MM.1S (cell line): ENCODE data around the gene SLC25A29.
"Not testable (repeated sequence)": the region's sequence is repeated elsewhere in the genome, so short reads cannot be mapped to it uniquely, and the experiment has no call there.

ENCODE experiments used
- DNase-seq: peaks from one replicate; pipeline ENCODE4 v3.0.0-alpha.2; 2015
- H2AFZ ChIP-seq: fragments of 300-600 bp; sonication (generic); 2 replicates; pipeline ENCODE4 v1.6.0; 2016; ENCODE audit warnings: antibody characterized with exemption, low read length
- H3F3A ChIP-seq: fragments of 300-600 bp; sonication (generic); 2 replicates; pipeline ENCODE4 v1.6.1; 2016; ENCODE audit warnings: mild to moderate bottlenecking, antibody characterized with exemption, low read length, moderate library complexity, mixed read lengths; ENCODE audit not compliant: insufficient read depth
- H3K27ac ChIP-seq: fragments of 300-600 bp; sonication (generic); 2 replicates; pipeline ENCODE4 v1.5.1; 2016; ENCODE audit warnings: mild to moderate bottlenecking, low read length
- H3K27me3 ChIP-seq: fragments of 300-600 bp; sonication (generic); replicated peaks from 2 replicates; pipeline ENCODE4 v1.6.0; 2016; ENCODE audit warnings: low read length; ENCODE audit not compliant: insufficient read depth
- H3K36me3 ChIP-seq: fragments of 300-600 bp; sonication (generic); replicated peaks from 2 replicates; pipeline ENCODE4 v1.6.1; 2016; ENCODE audit warnings: mild to moderate bottlenecking, low read length, mixed read lengths; ENCODE audit not compliant: insufficient read depth
- H3K4me1 ChIP-seq: fragments of 300-600 bp; sonication (generic); 2 replicates; pipeline ENCODE4 v1.6.1; 2016; ENCODE audit warnings: low read length, mixed read lengths
- H3K4me2 ChIP-seq: fragments of 300-600 bp; sonication (generic); 2 replicates; pipeline ENCODE4 v1.6.0; 2016; ENCODE audit warnings: low read depth, low read length
- H3K4me3 ChIP-seq: fragments of 300-600 bp; sonication (generic); 2 replicates; pipeline ENCODE4 v1.5.1; 2016; ENCODE audit warnings: low read length, mixed read lengths
- H3K79me2 ChIP-seq: fragments of 300-600 bp; sonication (generic); 2 replicates; pipeline ENCODE4 v1.6.1; 2016; ENCODE audit warnings: mixed run types, low read length, mixed read lengths
- H3K9ac ChIP-seq: fragments of 300-600 bp; sonication (generic); 2 replicates; pipeline ENCODE4 v1.6.1; 2016; ENCODE audit warnings: low read length, mixed read lengths
- H3K9me2 ChIP-seq: fragments of 300-600 bp; sonication (generic); replicated peaks from 2 replicates; pipeline ENCODE4 v1.6.1; 2016; ENCODE audit warnings: mild to moderate bottlenecking, low read length, mixed read lengths; ENCODE audit not compliant: insufficient read depth
- H3K9me3 ChIP-seq: fragments of 300-600 bp; sonication (generic); replicated peaks from 2 replicates; pipeline ENCODE4 v1.6.1; 2016; ENCODE audit warnings: mild to moderate bottlenecking, low read length, mixed read lengths; ENCODE audit not compliant: insufficient read depth
- H4K20me1 ChIP-seq: fragments of 300-600 bp; sonication (generic); 2 replicates; pipeline ENCODE4 v1.6.1; 2016; ENCODE audit warnings: mild to moderate bottlenecking, low read length, moderate library complexity, mixed read lengths; ENCODE audit not compliant: insufficient read depth
- CTCF ChIP-seq: fragments of 300-600 bp; sonication (generic); IDR thresholded peaks from 2 replicates; pipeline ENCODE4 v1.5.1; 2016; ENCODE audit warnings: antibody characterized with exemption, low read length, mixed read lengths
- EZH2 ChIP-seq: fragments of 300-600 bp; sonication (generic); optimal IDR thresholded peaks from 2 replicates; pipeline ENCODE3; 2017; ENCODE audit warnings: low read depth, mild to moderate bottlenecking, antibody characterized with exemption, low read length, mixed read lengths
- EZH2phosphoT487 ChIP-seq: fragments of 300-600 bp; sonication (generic); IDR thresholded peaks from 2 replicates; pipeline ENCODE4 v1.6.1; 2018; ENCODE audit warnings: antibody characterized with exemption, low read length

The SLC25A29 gene

GRCh38 chr14:100313464-100314230 is 7.4 kb upstream of the SLC25A29 start:
- H3K4me1 ChIP-seq, result no peaks in the 10 kb centered on the region
- no peak for TF ChIP-seq EZH2
- TF ChIP-seq EZH2phosphoT487, result no peak
- TF ChIP-seq CTCF, result no peak

DNA sequence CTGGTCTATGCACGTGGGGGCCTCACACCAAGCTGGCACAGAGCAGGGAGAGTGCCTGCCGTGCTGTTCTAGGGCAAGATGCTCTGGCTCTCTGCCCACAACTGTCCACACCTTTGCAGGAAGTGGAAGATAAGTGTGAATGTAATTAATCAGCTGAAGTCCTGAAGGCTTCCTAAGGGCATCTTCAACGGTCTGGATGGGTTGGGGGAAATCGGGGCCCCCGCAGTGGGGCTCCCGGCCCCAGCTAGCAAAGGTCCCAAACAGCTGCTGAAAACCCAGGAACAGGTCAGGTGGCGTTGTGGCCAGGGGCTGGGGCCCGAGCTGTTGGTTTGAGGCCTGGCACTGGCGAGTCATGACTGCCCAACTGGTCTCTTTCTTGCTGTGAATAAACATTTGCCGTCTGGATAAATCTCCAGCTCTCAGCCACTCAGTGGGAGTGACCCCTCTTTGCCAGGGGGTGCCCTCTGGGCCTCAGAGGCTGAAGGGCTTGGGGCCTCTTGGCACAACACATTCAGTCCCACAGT is 6.7 kb upstream of the SLC25A29 start:
- Histone ChIP-seq H4K20me1 (no peaks in the 10 kb centered on the region), H3K4me2 (no peak overlapping the region), H3K79me2 (no peaks in the 10 kb centered on the region), H3K36me3 (no peaks in the 10 kb centered on the region), H3K27ac (no peak overlapping the region), H3K4me1 (no peaks in the 10 kb centered on the region), H3F3A (no peaks in the 10 kb centered on the region), H3K9me2 (no peaks in the 10 kb centered on the region), H3K9me3 (no peaks in the 10 kb centered on the region), H3K4me3 (no peak overlapping the region), H3K27me3 (no peaks in the 10 kb centered on the region), H2AFZ (no peak overlapping the region), H3K9ac (no peak overlapping the region)
- no peak for DNase-seq
- no peak for TF ChIP-seq EZH2phosphoT487
- no peak for TF ChIP-seq EZH2

More at GRCh38 chr14:100313464-100314230, 7.4 kb upstream of the SLC25A29 start:
- no peak overlapping the region for H3K9ac ChIP-seq
- no peak overlapping the region for H3K4me2 ChIP-seq
- H3K27me3 ChIP-seq, result no peaks in the 10 kb centered on the region
- no peaks in the 10 kb centered on the region for H3K9me2 ChIP-seq
- H3K4me3 ChIP-seq, result no peak overlapping the region
- no peaks in the 10 kb centered on the region for H3K9me3 ChIP-seq
- no peak overlapping the region for H3K27ac ChIP-seq
- no peak for DNase-seq
- H3K79me2 ChIP-seq, result no peaks in the 10 kb centered on the region
- no peaks in the 10 kb centered on the region for H4K20me1 ChIP-seq
- no peak overlapping the region for H2AFZ ChIP-seq
- no peaks in the 10 kb centered on the region for H3F3A ChIP-seq
- no peaks in the 10 kb centered on the region for H3K36me3 ChIP-seq

DNA sequence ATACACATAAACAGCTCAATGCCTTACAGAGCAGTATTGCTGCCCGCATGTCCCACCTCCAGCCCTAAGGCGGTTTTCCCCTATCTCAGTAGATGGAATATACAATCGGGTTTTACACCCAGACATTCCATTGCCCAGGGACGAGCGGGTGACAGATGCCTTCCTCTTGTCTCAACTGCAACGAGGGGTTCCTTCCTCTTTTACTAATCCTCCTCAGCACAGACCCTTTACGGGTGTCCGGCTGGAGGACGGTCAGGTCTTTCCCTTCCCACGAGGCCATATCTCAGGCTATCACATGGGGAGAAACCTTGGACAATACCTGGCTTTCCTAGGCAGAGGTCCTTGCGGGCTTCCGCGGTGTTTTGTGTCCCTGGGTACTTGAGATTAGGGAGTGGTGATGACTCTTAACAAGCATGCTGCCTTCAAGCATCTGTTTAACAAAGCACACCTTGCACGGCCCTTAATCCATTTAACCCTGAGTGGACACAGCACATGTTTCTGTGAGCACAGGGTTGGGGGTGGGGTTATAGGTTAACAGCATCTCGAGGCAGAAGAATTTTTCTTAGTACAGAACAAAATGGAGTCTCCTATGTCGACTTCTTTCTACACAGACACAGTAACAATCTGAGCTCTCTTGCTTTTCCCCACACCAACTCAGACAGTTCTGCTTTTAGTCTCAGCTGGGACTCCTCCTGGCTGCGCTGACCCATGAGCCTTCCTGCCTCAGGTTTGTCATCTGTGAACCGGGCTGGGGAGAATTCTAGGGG is 6.0 kb upstream of the SLC25A29 start:
- H3K27ac ChIP-seq, H3K9ac ChIP-seq, H3K9me3 ChIP-seq, DNase-seq, H3K79me2 ChIP-seq, H3K4me3 ChIP-seq, H3K27me3 ChIP-seq, H3F3A ChIP-seq, H2AFZ ChIP-seq, H3K9me2 ChIP-seq, H4K20me1 ChIP-seq, H3K4me1 ChIP-seq, H3K4me2 ChIP-seq, H3K36me3 ChIP-seq: not testable (repeated sequence)

DNA sequence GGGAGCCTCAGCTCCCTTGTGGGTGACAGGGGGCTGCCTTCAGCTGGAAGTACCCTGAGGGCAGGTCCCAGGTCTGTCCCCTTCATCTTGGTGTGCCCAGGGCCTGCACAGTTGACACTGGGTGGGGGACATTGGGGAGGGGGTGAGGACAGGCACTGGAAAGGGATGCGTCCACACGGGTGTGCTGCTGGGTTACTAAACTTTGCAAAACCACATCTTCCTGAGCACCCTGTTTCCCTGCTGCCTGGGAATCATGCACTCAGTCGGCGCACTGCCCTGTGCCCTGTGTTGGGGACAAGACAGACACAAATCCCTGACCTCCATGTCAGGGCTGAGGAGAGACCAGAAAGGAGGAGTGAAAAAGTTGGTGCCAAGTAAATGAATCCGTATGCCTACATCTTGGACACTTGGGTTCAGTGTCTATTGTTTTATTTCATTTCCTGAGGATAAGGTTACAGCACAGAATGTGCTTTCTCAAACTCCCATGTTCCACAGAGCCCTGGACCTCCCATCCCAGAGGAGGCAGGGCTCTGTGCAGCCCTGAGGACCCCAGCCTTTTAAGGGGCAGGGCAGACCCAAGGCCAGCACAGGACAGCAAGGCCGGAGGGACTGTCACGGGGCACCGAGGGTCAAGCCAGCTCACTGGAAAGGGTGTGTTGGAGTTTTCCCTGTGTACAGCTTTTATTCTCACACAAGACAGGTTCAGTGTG is 2.9 kb upstream of the SLC25A29 start:
- Histone ChIP-seq H3K4me2 (no peak overlapping the region), H3K9me2 (no peaks in the 10 kb centered on the region), H3K36me3 (no peaks in the 10 kb centered on the region), H3K79me2 (no peaks in the 10 kb centered on the region), H3K9ac (no peak overlapping the region), H3K4me3 (no peak overlapping the region), H3K4me1 (no peaks in the 10 kb centered on the region), H3F3A (no peaks in the 10 kb centered on the region), H3K27ac (no peak overlapping the region), H4K20me1 (no peaks in the 10 kb centered on the region), H3K27me3 (peaks cover 7% of the 10 kb centered on the region; the same call in 1 of the 2 replicates), H3K9me3 (no peaks in the 10 kb centered on the region), H2AFZ (no peak overlapping the region)
- DNase-seq, result no peak
- TF ChIP-seq EZH2 (no peak), CTCF (no peak), EZH2phosphoT487 (no peak)

DNA sequence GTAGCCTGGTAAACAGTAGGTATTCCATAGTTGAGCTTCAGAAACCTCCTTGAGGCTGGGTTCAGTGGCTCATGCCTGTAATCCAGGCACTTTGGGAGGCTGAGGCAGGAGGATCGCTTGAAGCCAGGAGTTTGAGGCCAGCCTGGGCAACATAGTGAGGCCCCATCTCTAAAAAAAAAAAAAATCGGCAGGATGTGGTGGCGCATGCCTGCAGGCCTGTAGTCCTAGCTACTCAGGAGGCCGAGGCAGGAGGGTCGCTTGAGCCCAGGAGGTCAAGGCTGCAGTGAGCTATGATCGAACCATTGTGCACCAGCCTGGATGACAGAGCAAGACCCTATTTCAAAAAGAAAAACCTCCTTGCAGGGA is 2.2 kb upstream of the SLC25A29 start:
- not testable (repeated sequence) for H3K9me3 ChIP-seq, H3K4me1 ChIP-seq, H3K27me3 ChIP-seq, H3K4me3 ChIP-seq, H4K20me1 ChIP-seq, H2AFZ ChIP-seq, H3K9me2 ChIP-seq, H3K27ac ChIP-seq, DNase-seq, H3F3A ChIP-seq, H3K4me2 ChIP-seq, H3K9ac ChIP-seq, H3K36me3 ChIP-seq, H3K79me2 ChIP-seq
